Breast epithelium (tissue), 4 donors: ENCODE results near the gene CDKN2B-AS1. TPM values are rescaled to one million over a fixed set of nuclear protein-coding genes. Genes with fewer than 3 reads are reported as not detected.

Source experiments
- DNase-seq, 2 donors: peaks; one replicate each; pipeline ENCODE4 v3.0.0-alpha.2; 2019; ENCODE audit warnings: low spot score in 2 of 2
- H3K27ac ChIP-seq, 2 donors: fragments of 200-600 bp; sonication (generic) in 1 of 2; one replicate each; pipeline ENCODE4 v1.5.1; 2016 to 2019; ENCODE audit warnings: mild to moderate bottlenecking in 1 of 2
- H3K27me3 ChIP-seq, 2 donors: fragments of 200-600 bp; sonication (generic) in 1 of 2; one replicate each; pipeline versions ENCODE4 v1.5.1 to v1.6.0; 2017 to 2019; ENCODE audit warnings: control low read depth in 1 of 2, mild to moderate bottlenecking in 1 of 2
- H3K36me3 ChIP-seq: fragments of 200-600 bp; one replicate; pipeline ENCODE4 v1.5.1; 2019
- H3K4me1 ChIP-seq, 2 donors: fragments of 200-600 bp; sonication (generic); one replicate each; pipeline ENCODE4 v1.5.1; 2016 to 2019; ENCODE audit warnings: control low read depth in 1 of 2
- H3K4me3 ChIP-seq, 3 donors: fragments of 200-600 bp; sonication (generic); 1 replicate in 2 of 3; 2 replicates in 1 of 3; pipeline ENCODE4 v1.5.1; 2016 to 2019; ENCODE audit warnings: mild to moderate bottlenecking in 3 of 3, moderate library complexity in 2 of 3
- H3K9me3 ChIP-seq, 2 donors: fragments of 200-600 bp; sonication (generic) in 1 of 2; one replicate each; pipeline ENCODE4 v1.5.1; 2016 to 2019; ENCODE audit warnings: control low read depth in 1 of 2
- CTCF ChIP-seq, 3 donors: fragments of 450-650 bp; IDR thresholded peaks; one replicate each; pipeline ENCODE4 v1.5.1; 2016 to 2017; ENCODE audit warnings: antibody characterized with exemption in 3 of 3, mild to moderate bottlenecking in 3 of 3, moderate library complexity in 3 of 3
- POLR2A ChIP-seq: fragments of 450-650 bp; IDR thresholded peaks from one replicate; pipeline ENCODE4 v1.6.1; 2016; ENCODE audit warnings: antibody characterized with exemption, mild to moderate bottlenecking, moderate library complexity
- POLR2AphosphoS5 ChIP-seq, 3 donors: sonication (generic); formaldehyde crosslinking; IDR thresholded peaks; one replicate each; pipeline ENCODE4 v1.6.1; 2017; ENCODE audit warnings: antibody characterized with exemption in 3 of 3
- intact Hi-C: fragments of 100-400 bp; cut with DNase I; formaldehyde crosslinking; loops from one replicate; pipeline ENCODE4 v1.15.1; 2023; ENCODE audit warnings: low total_unique reads
- total RNA-seq, 3 donors: library from RNA; depleted of rRNA; stranded (reverse); fragments of >200 nt; gene quantifications; one replicate each; pipeline ENCODE4 v1.1.0, GENCODE V29; 2016

The CDKN2B-AS1 gene
- total RNA-seq, 3 donors from 2014 or later = 1.3 to 4.6 (median 3.2) TPM

- Histone ChIP-seq H3K9me3 (no peaks in the 10 kb centered on the region), H3K4me3 (no peak overlapping the region), H3K27ac (no peak overlapping the region), H3K36me3 (no peaks in the 10 kb centered on the region), H3K27me3 (no peaks in the 10 kb centered on the region), H3K4me1 (no peaks in the 10 kb centered on the region)
- no peak for TF ChIP-seq CTCF (IDR thresholded peaks at IDR 0.05)
- TF ChIP-seq POLR2AphosphoS5 (IDR thresholded peaks at IDR 0.05) = no peak
- TF ChIP-seq POLR2A = no peak
- intact Hi-C loops = no loop called here
- no peak for DNase-seq
Measured at GRCh38 chr9:22046243-22046885, 51.8 kb downstream of the CDKN2B-AS1 start.

- Histone ChIP-seq H3K36me3 (no peaks in the 10 kb centered on the region), H3K4me1 (no peaks in the 10 kb centered on the region), H3K9me3 (no peaks in the 10 kb centered on the region), H3K27me3 (no peaks in the 10 kb centered on the region), H3K27ac (no peak overlapping the region), H3K4me3 (no peak overlapping the region)
- intact Hi-C loops = no loop called here
- TF ChIP-seq POLR2A (no peak), CTCF (IDR thresholded peaks at IDR 0.05) (no peak), POLR2AphosphoS5 (IDR thresholded peaks at IDR 0.05) (no peak)
- no peak for DNase-seq
Measured at GRCh38 chr9:22047596-22047995, 53.0 kb downstream of the CDKN2B-AS1 start.

- Histone ChIP-seq H3K27ac (no peak overlapping the region), H3K4me3 (no peak overlapping the region), H3K9me3 (no peaks in the 10 kb centered on the region), H3K4me1 (no peaks in the 10 kb centered on the region), H3K36me3 (no peaks in the 10 kb centered on the region), H3K27me3 (no peaks in the 10 kb centered on the region)
- TF ChIP-seq CTCF (IDR thresholded peaks at IDR 0.05) = no peak
- TF ChIP-seq POLR2AphosphoS5 (IDR thresholded peaks at IDR 0.05) = no peak
- TF ChIP-seq POLR2A = no peak
- intact Hi-C loops = no loop called here
- no peak for DNase-seq
Measured at GRCh38 chr9:22049411-22049810, 54.8 kb downstream of the CDKN2B-AS1 start.

GRCh38 chr9:22050924-22051323, 56.3 kb downstream of the CDKN2B-AS1 start:
- H3K4me3 ChIP-seq = no peak overlapping the region
- TF ChIP-seq POLR2A (no peak), POLR2AphosphoS5 (IDR thresholded peaks at IDR 0.05) (no peak), CTCF (IDR thresholded peaks at IDR 0.05) (no peak)
- no peaks in the 10 kb centered on the region for H3K9me3 ChIP-seq
- no peak for DNase-seq
- H3K27ac ChIP-seq = no peak overlapping the region
- H3K36me3 ChIP-seq = no peaks in the 10 kb centered on the region
- intact Hi-C loops = no loop called here
- no peaks in the 10 kb centered on the region for H3K4me1 ChIP-seq
- no peaks in the 10 kb centered on the region for H3K27me3 ChIP-seq

- intact Hi-C loops = no loop called here
- no peak for TF ChIP-seq POLR2AphosphoS5 (IDR thresholded peaks at IDR 0.05)
- no peak for TF ChIP-seq POLR2A
- TF ChIP-seq CTCF (IDR thresholded peaks at IDR 0.05) = no peak
Measured at GRCh38 chr9:22052376-22052945, 57.9 kb downstream of the CDKN2B-AS1 start.

More at GRCh38 chr9:22052376-22052945, 57.9 kb downstream of the CDKN2B-AS1 start:
- Histone ChIP-seq H3K27me3 (no peaks in the 10 kb centered on the region), H3K4me1 (no peaks in the 10 kb centered on the region), H3K27ac (no peak overlapping the region), H3K9me3 (no peaks in the 10 kb centered on the region), H3K36me3 (no peaks in the 10 kb centered on the region), H3K4me3 (no peak overlapping the region)
- DNase-seq = no peak
